SKM-1 treated with dmso at 0.1 percent for 144 hours (cell line): ENCODE results near the gene TREML2.
"Not testable (repeated sequence)": the region's sequence is repeated elsewhere in the genome, so short reads cannot be mapped to it uniquely, and the experiment has no call there.

Experiments
- DNase-seq: peaks from one replicate; lab custom pipeline; 2025; ENCODE audit not compliant: unreplicated experiment; lab: John Stamatoyannopoulos, UW

TREML2 gene

DNA sequence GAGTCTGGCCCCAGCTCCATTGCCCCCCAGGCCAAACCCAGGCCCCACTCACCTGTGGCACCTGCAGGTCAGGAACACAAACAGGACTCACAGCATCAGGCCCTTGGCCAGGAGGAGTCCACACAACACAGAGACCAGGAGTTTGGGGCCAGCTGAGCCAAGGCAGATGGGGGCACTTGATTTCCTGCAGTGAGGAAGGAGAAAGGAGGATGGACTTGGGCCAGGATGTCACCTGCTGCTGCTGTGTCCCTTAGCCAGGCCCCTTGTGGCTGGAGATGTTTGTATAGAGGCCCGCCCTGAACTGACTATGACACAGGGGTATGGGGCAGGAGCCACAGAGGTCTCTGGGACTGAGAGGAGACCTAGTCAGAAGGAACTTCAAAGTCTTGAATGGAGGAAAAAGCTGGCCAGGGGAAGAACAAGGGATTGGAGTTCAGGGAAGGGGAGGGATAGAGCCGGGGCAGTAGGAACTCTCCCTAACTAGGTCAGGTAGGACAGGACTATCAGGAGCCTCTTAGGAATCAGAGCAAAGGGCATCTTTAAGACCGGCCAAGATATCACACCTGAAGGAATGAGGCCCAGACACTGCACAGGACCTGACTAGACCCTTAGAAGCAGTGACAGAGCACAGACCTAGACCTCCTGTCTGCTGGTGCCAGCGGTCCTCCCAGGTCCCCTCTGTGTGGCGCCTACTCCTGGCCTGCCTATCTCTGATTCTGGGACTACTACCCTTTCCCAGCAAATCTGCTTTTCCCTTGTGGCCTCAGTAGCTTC is 8.8 kb upstream of the TREML2 start:
- no peak for DNase-seq

DNA sequence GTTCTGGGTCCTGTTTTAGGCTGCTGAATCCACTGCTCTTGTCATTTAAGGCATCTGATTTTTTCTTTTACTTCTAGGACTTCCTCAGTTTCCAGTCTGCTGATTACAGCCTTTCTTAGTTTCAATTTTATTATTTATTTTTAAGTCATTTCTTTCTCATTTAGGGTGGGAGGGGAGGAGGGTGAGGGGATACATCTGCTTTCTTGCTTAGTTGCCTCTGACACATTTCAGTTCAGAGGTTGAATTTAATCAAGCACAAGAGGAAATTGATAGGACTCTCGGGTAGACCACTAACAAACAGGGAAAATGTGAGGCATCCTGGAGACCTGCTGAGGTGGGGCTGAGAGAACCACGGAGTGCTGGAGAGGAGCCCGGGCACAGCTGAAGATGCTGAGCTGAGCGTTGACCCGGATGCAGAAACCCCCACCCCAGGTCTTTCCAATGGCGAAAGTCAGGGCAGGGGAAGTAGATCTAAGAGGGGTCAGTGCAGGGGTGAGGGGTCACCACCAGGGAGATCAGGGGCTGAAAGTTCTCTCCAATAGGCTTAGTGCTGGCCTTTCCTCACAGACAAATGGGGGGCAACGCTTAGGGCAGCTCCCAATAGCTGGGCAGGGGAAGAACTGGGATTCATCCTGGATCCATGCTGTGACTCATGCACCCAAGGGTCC is 7.6 kb upstream of the TREML2 start:
- DNase-seq, result no peak

- DNase-seq, result no peak
Observed at GRCh38 chr6:41204156-41204555, 3.2 kb upstream of the TREML2 start.

DNA sequence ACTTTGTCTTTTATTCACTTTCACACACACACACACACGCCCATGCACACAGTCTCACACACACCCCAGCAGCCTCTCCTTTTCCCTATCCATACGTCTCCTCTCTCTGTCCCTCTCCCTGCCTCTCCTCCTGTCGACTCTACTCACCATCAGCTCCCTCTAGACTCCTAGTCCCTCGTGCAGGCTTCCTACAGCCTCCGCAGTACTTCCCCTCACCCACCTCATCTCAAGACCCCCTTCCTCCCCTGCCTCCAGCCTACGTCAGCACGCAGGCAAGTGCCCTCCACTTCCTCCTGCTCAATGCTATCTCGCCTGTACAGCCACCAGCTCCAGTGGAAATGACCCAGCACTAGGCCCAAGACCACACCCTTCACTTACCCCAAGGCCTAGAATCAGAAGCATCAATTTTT is 820 bp upstream of the TREML2 start:
- no peak for DNase-seq

DNA sequence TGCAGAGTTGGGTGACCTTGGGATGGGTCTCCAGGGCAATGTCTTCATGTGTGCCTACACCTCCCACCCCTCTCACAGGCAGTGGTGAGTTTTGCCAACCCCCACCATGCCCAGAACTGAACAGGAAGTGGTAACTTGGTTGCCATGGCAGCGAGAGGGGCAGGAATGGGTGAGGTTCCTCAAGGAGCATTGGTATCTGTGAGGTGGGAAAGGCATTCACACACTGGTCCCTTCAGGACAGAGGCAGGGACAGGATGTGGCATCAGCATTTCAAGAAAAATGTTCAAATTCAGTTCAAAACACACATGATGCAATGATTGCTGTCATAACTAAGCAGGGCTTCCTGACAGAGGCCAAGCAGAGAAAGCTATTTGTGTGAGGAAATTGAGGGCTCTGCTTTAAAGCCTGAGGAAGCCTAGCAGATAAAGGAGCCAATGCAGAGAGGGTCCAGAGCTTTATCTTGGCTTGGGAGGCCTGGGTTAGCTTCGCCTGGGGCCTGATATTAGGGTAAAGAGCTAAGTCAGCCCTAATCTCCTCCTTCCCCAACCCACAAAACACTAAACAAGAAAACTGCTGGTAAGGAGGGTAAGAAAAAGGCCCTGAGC is 551 bp downstream of the TREML2 start:
- peak; percentile 89 for DNase-seq

GRCh38 chr6:41199552-41200246 is 1.2 kb downstream of the TREML2 start:
- DNase-seq, result no peak

DNA sequence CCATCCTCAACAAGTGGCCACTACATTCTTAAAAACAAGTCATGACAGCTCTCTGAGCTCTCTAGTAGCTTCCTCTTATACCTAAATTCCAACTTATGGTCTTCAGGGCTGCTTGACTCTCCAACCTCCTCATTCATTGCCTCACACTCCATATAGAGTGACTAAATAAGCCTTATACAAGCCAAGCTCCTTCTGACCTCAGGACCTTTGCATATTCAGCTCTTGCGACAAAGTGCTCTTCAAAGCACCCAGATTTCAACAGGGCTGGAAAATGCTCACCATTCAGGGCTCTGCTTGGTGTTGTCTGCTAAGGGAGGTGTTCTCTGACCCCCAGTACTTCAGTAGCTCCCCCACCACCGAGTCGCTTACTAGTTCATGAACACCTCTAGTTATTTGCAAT is 3.7 kb downstream of the TREML2 start:
- no peak for DNase-seq

DNA sequence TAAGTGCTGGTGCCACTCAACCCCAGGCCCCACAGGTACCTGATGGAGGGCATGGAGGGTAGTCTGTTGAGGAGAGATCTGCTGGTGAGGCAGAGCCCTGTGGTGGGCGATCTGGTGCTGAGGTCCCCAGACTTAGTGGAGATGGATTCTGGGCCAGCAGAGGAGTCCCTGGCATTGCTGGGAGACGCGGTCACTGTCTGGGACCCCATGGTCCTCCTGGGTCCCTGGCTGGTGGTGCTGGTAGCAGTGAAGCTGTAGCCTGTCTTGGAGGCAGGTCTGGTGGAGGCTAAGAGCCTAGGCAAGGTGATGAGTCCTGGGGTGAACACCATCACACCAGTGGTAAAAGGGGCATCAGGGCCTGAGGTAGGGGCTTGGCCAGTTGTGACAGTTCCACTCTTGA is 6.6 kb downstream of the TREML2 start:
- DNase-seq, result no peak

DNA sequence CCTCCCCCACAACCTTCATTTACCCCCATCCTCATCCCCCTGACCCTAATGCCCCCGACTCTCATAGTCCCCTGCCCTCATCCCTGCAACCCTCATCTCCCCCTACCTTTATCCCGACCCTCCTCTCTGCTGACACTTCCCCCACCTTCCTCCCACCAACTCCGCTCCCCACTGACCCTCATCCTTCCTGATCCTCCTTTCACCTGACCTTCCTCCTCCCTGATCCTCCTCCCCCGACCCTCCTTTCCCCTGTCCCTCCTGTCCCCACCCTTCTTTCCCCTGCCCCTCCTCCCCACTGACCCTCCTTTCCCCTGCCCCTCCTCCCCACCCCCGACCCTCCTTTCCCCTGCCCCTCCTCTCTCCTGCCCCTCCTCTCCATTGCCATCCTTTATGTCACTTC is 7.1 kb downstream of the TREML2 start:
- no peak for DNase-seq

GRCh38 chr6:41193171-41193734 is 7.7 kb downstream of the TREML2 start:
- DNase-seq, result no peak

DNA sequence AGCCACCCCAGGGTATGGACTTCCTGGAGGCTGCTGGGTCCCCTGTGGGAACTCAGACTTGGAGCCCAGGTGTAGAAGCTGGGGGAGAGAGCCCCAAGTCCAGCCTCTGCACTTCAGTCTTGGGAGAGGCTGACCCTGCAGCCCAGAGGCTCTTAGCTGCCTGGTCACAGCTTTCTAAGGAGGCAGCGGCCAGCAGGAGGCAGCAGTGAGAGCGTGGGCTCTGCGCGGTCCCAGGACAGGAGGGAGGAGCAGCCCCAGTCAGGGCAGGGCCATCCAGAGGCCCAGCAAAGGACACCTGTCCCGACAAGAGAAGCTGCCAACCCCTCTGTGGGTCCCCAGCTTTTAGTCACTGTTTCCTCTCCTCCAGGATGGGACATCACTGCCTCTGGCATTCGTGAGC is 9.4 kb downstream of the TREML2 start:
- DNase-seq, result no peak

DNA sequence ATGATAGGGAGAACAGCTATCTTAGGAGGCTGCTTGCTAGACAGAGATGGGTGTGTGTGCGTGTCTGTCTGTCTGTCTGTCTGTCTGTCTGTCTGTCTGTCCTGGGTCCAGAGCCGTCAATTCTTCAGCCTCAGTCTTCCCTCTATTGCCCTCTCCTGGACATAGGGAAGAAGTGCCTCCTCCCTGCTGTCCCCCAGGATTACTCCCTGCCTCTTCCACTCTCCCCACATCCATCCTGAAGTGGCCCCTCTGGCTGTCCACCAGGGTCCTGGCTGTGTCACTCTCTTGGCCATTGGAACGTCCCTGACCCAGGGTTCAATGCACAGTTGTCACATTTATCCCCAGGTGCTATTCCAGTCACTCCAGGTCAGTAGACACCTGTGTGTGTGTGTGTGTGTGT is 10.2 kb downstream of the TREML2 start:
- no peak for DNase-seq

DNA sequence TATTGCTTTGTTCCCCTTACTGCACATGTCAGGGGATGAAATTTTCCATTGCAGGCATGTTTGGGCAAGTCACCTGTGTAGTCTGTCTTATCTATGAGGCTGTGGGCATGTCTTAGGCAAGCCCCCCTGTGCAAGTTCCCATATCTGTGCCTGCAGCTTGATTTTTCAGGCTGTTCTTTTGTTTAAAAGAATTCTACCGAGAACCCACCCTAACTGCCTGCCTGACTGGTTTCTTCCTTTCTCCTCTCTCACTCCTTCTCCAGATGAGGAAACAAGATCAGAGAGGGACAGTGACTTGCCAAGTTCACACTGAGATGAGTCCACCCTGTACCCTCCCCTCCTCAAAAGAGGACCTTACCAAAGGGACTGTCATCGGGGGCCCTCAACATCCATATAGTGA is 11.0 kb downstream of the TREML2 start:
- DNase-seq, result no peak

GRCh38 chr6:41189046-41189445 is 11.9 kb downstream of the TREML2 start:
- DNase-seq, result not testable (repeated sequence)

GRCh38 chr6:41187924-41188886 is 12.7 kb downstream of the TREML2 start:
- DNase-seq, result no peak

DNA sequence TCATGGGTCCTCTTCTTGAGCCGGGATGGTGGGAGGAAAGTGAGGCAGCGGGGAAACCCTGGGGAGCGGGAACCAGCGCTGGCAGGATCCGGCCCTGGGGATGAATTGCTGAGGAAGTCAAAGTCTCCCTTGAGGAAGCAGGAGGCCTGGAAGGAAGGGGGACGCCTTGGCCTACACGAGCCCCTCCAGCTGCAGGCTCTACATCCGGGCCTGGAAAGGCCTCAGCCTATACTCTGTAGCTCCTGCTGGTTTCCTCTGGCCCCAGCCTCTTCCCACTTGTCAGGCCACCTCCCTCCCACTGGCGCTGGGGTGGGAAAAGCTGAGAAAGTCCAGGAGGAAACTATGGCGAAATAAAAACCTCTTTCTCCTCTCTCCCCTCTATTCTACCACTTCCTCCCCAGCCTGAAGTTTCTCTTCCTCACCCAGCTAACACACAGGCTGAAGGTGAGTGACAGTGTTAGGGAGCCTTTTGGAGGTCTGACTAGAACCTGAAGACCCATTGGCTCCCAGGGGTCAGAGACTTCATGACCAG is 14.9 kb downstream of the TREML2 start:
- no peak for DNase-seq

- no peak for DNase-seq
Observed at GRCh38 chr6:41184761-41185160, 16.2 kb downstream of the TREML2 start.

DNA sequence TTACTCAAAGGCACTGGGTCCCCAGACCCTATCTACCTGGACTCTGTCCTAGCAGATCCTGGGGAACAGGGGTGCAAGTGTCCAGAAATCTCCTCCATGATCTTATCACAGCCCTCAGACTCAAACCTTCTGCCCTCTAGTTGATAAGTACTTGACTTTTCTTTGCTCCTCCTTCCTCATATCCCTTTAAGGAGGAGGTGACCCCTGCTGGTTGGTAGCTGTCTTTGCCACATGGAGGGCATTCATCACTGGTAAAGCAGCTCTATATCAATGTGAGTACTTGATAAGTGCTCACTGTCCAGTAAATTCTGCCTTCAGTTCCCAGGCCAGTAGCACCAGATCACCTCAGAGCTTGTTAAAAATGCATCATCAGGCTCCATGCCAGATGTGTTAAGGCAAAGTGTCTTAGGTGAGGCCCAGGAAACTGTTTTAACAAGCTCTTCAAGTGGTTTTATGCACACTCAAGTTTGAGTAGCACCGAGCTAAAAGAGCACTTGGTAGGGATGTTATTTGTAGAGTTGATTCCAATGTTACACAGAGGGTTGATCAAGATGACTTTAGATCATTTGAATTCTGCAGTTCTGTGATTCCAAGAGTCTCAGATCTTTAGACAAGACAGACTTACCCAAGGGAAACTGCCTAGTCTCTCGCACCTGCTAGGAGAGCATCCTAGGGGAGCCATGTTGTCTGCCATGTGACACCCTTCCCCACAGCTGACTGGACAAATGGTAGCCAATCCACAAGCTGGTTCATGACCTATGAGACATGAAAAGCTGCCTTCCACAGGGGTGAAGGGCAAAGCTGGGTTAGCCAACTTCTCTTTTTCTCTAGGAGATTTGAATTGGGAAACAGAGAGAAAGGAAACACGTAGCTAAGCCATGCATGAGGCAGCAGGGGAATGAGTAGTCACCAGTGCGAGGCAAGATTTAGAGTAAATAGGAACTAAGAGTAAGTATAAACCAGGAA is 18.6 kb downstream of the TREML2 start:
- peak; percentile 98 for DNase-seq

DNA sequence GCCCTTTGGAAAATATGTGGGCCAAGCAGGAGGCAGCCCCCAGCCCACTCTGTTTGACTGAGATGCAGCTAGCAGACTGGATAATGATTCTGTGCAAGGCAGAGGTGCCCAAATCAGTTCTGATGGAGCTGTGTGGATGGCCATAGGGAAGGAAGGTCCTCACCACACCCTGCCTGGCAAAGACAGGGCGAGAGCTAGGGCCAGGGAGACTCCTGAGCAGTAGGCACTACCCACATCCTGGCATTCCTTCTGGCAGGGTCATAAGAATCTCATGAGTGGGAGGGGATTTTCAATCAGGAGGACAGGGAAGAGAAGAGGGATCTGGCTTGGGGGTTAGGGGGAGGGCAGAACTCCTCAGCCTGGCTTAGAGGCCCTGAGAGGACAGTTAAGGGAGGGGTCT is 19.4 kb downstream of the TREML2 start:
- no peak for DNase-seq
